Osteoblast (primary cell): ENCODE measurements around the gene NQO1. TPM values are rescaled to one million over a fixed set of nuclear protein-coding genes. Genes with fewer than 3 reads are reported as not detected.

ENCODE experiments used
- DNase-seq: peaks from one replicate; pipeline ENCODE4 v3.0.0; 2011; ENCODE audit warnings: low spot score, mixed read lengths; ENCODE audit not compliant: insufficient read length; ENCODE audit errors: missing footprints
- H2AFZ ChIP-seq: 2 replicates; pipeline ENCODE4 v1.6.0; 2011; ENCODE audit warnings: mild to moderate bottlenecking, low read length
- H3K27ac ChIP-seq: 2 replicates; pipeline ENCODE4 v1.5.1; 2011; ENCODE audit warnings: mild to moderate bottlenecking, low read depth, low read length, moderate library complexity
- H3K27me3 ChIP-seq: 2 replicates; pipeline ENCODE4 v1.6.0; 2012; ENCODE audit warnings: mild to moderate bottlenecking, control low read depth, inconsistent platforms, low read length, moderate library complexity; ENCODE audit not compliant: insufficient read depth
- H3K36me3 ChIP-seq: 2 replicates; pipeline ENCODE4 v1.5.1; 2011; ENCODE audit warnings: mild to moderate bottlenecking, low read length, control low read depth, moderate library complexity; ENCODE audit not compliant: insufficient read depth
- H3K4me1 ChIP-seq: 2 replicates; pipeline ENCODE4 v1.5.1; 2011; ENCODE audit warnings: mild to moderate bottlenecking, low read length, control low read depth, moderate library complexity; ENCODE audit not compliant: insufficient read depth
- H3K4me2 ChIP-seq: 2 replicates; pipeline ENCODE4 v1.6.0; 2011; ENCODE audit warnings: mild to moderate bottlenecking, low read length; ENCODE audit not compliant: insufficient read depth
- H3K4me3 ChIP-seq: fragments of 200-600 bp; sonication (generic); 3 replicates; pipeline ENCODE4 v1.5.1; 2012; ENCODE audit warnings: mild to moderate bottlenecking, low read length, inconsistent platforms; ENCODE audit not compliant: insufficient read depth
- H3K79me2 ChIP-seq: 2 replicates; pipeline ENCODE4 v1.6.0; 2012; ENCODE audit warnings: mild to moderate bottlenecking, low read length, control low read depth, inconsistent platforms; ENCODE audit not compliant: insufficient read depth
- H3K9me3 ChIP-seq: 2 replicates; pipeline ENCODE4 v1.5.1; 2011; ENCODE audit warnings: low read depth, low read length, control low read depth
- H4K20me1 ChIP-seq: 2 replicates; pipeline ENCODE4 v1.6.0; 2012; ENCODE audit warnings: mild to moderate bottlenecking, low read length, control low read depth; ENCODE audit not compliant: insufficient read depth
- CTCF ChIP-seq: IDR thresholded peaks from 2 replicates; pipeline ENCODE4 v1.5.1; 2011; ENCODE audit warnings: mild to moderate bottlenecking, low read depth, low read length, moderate library complexity; ENCODE audit errors: extremely low read depth
- total RNA-seq: library from RNA; depleted of rRNA; stranded (reverse); fragments of >200 nt; gene quantifications from 2 replicates; pipeline ENCODE4 v1.2.3, GENCODE V29; 2012

Gene NQO1
- total RNA-seq, 1 donor = 327 TPM

DNA sequence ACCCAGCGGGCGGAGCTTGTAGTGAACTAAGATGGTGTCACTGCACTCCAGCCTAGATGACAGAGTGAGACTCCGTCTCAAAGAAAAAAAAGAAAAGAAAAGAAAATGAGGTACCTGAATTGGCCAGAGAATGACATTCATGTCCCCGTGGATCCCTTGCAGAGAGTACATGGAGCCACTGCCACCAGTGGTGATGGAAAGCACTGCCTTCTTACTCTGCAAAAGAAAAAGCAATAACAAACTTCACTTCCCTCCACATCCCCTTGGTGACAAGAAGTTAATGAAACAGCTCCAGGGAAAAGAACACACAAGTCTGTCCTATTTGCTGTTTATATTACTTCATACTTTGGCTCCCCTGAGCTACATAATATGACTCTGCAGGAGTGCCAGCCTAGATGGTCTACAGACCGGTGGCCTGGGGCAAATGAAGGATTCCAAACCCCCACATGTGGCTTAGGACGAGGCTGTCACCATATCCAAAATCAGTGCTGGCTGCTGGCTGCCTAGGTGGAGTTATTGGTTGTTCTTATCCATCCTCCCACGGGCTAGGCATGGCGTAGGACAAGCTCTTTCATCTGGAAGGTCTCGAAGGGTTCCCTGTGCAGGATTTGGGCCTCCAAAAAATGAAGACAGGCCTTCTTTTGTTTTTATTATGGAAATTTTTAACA lies 13.3 kb downstream of the NQO1 start:
- Histone ChIP-seq H4K20me1 (peaks cover 2% of the 10 kb centered on the region), H3K4me1 (peaks cover 24% of the 10 kb centered on the region), H3K79me2 (peaks cover 7% of the 10 kb centered on the region), H3K27me3 (no peaks in the 10 kb centered on the region), H3K27ac (no peak overlapping the region), H2AFZ (no peak overlapping the region), H3K36me3 (peaks cover 73% of the 10 kb centered on the region), H3K4me2 (no peak overlapping the region), H3K9me3 (no peaks in the 10 kb centered on the region), H3K4me3 (no peak overlapping the region)
- no peak for TF ChIP-seq CTCF
- DNase-seq = no peak

GRCh38 chr16:69712277-69712676 lies 14.1 kb downstream of the NQO1 start:
- no peak for DNase-seq
- peaks cover 7% of the 10 kb centered on the region for H3K79me2 ChIP-seq
- H3K36me3 ChIP-seq = peaks cover 72% of the 10 kb centered on the region
- H4K20me1 ChIP-seq = no peaks in the 10 kb centered on the region
- no peaks in the 10 kb centered on the region for H3K9me3 ChIP-seq
- TF ChIP-seq CTCF = no peak
- no peak overlapping the region for H3K4me2 ChIP-seq
- H3K27ac ChIP-seq = peak overlapping the region; percentile 52
- no peaks in the 10 kb centered on the region for H3K27me3 ChIP-seq
- no peak overlapping the region for H2AFZ ChIP-seq
- H3K4me1 ChIP-seq = peaks cover 24% of the 10 kb centered on the region
- no peak overlapping the region for H3K4me3 ChIP-seq

DNA sequence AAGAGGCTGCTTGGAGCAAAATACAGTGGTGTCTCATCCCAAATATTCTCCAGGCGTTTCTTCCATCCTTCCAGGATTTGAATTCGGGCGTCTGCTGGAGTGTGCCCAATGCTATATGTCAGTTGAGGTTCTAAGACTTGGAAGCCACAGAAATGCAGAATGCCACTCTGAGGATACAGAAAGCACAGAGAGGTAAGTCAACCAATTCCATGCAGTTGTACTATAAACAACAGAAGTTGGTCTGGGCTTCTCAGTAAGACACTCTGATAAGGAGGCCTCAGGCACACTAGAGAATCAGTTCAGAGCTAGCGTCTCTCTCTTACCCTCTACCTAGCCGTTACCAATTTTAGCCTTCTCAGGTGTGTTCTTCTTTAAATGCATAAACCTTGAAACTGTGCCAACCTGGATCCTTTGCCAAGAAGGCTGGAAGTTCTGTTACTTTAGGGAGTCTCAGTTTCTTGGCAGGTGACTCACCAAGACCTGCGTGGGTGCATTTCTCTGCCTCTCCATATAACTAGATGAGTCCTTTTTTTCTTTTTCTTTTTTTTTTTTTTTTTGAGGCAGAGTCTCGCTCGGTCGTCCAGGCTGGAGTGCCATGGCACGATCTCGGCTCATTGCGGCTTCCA lies 15.1 kb downstream of the NQO1 start:
- Histone ChIP-seq H3K27ac (peak overlapping the region; percentile 52), H3K27me3 (no peaks in the 10 kb centered on the region), H3K4me2 (peak overlapping the region; percentile 21), H3K36me3 (peaks cover 63% of the 10 kb centered on the region), H3K79me2 (peaks cover 7% of the 10 kb centered on the region), H3K4me3 (no peak overlapping the region), H3K4me1 (peaks cover 24% of the 10 kb centered on the region), H3K9me3 (no peaks in the 10 kb centered on the region), H4K20me1 (no peaks in the 10 kb centered on the region), H2AFZ (no peak overlapping the region)
- DNase-seq = peak; percentile 92
- TF ChIP-seq CTCF = no peak

DNA sequence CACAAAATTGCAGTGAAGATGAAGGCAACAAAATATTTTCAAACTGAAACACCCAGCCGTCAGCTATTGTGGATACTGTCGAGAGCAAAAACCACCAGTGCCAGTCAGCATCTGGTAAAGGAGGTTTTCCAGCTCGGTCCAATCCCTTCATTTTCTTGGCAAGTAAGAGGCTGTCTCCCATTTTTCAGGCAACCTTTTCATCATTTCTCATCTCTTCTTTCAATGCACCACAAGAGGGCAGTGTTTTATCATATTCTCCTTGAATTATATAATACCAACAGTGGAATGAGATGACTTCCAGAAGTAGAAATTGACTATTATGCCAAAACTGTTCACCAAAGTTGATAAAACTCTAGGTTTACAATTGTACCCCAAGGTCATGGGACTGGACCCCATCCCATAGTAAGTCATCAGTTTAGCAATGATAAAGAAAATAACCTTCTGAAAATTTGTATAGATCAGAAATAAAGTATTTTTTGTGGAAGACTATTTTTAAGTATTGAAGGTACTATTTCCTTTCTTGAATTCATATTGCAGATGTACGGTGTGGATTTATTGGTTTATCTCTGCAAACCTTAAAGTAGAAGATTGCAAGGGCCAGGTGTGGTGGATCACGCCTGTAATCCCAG lies 16.8 kb downstream of the NQO1 start:
- Histone ChIP-seq H3K27me3 (no peaks in the 10 kb centered on the region), H3K36me3 (peaks cover 51% of the 10 kb centered on the region), H3K9me3 (no peaks in the 10 kb centered on the region), H3K79me2 (peaks cover 4% of the 10 kb centered on the region), H3K4me3 (no peak overlapping the region), H3K4me2 (no peak overlapping the region), H3K4me1 (peaks cover 24% of the 10 kb centered on the region), H3K27ac (no peak overlapping the region), H2AFZ (no peak overlapping the region), H4K20me1 (no peaks in the 10 kb centered on the region)
- DNase-seq = peak; percentile 71
- peak; percentile 73 for TF ChIP-seq CTCF
